HG02678 (cell line): ENCODE data around the gene NEGR1.

Experiments used
- ATAC-seq: cut with Tn5 transposase; IDR thresholded peaks from one replicate; pipeline ENCODE4 v1.9.1; 2021; ENCODE audit warnings: mild to moderate bottlenecking, moderate library complexity; ENCODE audit not compliant: unreplicated experiment

The NEGR1 gene

DNA sequence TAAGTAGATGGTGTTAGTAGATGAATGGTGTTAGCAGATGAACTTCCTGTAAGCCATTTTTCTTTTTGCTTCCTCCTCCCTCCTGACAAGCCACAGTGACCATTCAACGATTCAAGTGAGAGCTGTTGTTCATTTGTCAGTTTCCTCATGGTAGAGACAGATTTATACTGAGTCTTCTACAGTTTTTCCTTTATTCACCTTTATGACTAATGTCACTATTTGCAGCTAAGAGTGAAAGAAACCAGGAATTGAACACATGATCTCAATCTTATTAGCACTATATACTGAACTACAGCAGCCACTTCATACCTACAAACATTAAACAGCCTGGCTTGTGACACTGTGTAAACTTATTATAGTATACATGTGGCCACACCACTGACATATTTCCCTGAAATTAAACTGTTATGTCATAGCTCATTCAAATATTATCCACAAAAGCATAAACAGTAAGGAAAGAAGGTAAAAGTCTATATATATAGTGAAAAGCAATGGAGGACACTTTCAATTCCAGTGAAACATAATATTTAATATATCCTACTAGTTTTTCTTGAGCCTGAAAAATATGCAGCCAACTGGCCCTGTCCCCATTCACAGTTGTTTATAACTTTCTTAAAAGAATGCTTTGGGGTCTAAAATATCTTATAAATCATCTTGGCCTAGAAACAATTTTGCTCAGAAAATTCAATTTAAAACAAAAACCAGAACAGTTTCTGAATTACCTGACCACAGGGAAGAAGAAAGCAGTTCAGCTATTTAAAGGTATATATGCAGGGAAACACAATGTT is 634.6 kb downstream of the NEGR1 start:
- no peak for ATAC-seq

DNA sequence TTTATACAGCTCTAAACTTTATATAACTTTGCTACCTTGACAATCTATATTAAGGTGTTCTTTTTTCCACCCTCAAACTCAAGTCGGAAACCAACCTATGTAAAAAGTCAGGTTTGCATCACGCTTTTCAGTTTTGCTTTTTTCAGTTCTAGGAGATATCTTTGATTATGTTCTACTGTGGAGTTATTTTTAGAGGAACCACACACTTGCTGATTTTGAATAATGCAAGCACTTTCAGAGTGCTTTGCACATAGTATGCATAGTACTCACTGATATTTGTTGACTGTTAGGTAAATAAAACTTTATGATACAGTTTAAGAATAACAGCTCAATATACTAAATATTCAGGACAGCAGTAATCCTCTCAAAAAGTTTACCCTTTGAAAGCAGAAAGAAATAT is 637.3 kb downstream of the NEGR1 start:
- no peak for ATAC-seq

DNA sequence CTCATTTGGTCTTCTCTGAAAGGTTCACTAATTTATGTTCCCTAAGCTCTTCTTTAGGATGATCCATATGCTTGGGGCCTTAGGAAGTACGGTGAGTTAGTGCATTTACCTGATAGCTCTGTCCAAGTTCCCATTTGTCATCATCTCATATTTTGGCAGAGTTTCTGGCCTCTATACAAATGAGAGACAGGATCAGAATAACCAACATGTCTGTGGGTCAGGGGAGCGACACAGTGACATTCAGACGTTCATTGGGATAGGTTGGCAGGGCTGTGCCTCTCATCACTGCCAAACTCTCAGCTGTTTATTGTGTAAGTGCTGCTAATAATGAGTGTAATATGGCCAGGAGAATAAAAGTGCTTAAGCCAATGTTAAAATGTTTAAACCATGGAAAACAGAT is 640.4 kb downstream of the NEGR1 start:
- no peak for ATAC-seq

DNA sequence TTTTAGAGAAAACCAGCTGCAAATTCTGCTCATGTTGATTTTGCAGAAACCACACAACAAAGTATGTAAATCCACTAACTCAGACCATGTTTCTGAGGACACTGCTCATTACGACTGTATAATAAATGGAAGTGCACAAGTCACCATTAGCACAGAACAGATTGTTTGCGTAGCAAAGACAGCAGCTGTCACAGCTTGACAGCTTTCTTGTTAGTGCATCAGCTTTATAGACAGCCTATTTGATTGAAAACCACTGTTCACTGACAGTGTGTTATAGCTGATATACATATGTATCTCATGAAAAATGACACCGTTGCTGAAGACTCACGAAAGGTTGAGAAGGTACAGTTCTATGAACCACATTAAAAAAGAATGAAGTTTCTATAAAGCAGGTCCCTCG is 641.3 kb downstream of the NEGR1 start:
- ATAC-seq: no peak

DNA sequence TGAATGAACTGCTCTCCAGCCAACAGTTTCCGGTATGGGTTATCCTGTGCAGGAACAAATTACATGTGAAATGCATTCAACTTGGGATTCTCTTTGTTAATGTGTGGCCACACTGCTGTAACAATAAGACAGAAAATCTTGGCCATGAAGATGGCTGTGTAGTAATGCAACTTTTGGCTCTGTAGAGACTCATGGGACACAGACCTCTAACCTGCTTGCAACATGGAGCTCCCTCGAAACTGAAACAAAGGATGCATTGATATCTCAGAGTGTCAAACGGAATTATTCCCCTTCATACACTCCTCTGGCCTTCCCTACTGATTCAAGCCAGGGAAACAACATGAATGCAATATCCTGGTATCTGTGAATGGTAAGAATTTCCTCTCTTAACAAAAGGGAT is 642.2 kb downstream of the NEGR1 start:
- ATAC-seq: no peak

DNA sequence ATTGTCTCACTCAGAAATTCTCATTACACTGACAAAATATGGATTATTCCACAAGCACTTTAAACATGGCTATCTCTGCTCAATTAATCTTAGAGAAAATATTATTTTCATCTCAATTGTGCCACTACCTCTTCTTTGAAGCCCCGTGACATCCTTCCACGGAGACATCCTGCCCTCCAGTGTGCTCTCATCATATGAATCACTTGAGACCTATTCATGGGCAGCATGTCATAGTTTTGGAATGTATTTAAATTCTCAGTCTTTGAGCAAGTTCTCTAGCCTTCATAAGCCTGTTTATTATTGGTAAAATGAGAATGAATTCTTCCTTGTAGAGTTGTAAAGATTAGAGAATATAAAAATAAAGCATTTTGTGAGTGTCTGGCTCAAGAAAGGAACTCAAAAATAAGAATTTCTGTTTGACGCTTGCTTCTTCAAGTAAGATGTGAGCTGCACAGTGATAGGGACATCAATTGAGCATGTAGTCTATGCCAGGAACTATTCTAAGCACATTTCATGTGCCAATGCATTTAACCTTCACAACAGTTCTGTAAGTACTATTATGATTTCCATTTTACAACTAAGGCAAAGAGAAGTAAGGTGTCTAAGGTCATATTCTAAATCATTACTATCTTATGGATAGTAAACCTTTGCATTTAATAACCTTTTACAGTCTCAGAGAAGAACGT is 644.1 kb downstream of the NEGR1 start:
- no peak for ATAC-seq

DNA sequence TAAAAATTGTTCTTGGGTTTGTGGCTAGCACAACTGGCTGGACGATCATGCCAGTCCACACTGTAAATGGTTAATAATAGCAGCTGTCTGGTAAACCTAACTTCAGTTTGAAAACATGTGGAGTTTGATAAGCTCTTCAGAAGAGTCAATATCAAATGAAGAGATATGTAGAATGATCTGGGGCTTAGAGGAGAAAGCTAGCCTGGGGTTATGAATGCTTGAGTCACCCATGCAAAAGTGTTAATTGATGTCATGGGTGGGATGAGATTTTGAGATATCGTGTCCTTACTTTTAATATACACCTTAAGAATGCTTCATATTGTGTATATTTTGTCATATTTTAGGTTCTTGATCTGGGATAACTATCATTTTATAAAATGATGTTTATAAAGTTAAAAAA is 646.8 kb downstream of the NEGR1 start:
- no peak for ATAC-seq

DNA sequence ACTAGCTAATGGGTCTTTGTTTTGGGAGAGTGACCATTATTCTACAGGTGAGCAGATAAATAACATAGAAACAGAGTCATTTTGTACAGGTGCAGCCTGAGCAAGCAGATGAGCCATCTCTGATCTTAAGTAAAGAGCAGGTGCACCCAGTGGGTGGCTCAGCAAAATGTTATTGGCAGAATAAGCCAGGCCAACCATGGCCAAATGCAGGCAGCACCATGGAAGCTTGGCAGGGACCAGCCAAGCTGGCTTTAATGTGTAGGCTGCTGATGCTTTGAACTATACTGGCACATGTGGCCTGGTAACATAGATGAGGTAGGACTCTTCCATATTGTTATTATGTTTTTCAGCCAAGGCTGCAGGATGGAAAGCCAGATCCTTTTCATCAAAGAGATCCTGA is 648.2 kb downstream of the NEGR1 start:
- ATAC-seq: no peak

DNA sequence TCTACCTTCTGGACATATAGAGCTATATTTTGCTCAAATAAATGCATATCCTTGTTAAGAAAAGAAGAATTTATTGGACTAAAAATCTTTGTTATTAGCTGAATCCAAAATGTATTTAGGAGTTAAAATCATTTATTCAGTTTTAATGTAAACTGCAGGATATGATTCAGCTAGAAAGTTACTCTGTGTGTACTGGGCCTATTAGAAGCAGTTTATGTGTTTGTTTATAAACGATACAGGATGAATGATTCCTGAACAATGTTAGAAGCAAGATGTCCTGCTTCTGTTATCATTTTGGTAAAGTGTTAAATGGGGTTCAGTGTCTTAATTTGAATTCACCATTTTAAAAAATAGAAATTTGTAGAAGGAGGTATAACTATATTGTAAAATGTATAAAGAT is 652.3 kb downstream of the NEGR1 start:
- no peak for ATAC-seq

DNA sequence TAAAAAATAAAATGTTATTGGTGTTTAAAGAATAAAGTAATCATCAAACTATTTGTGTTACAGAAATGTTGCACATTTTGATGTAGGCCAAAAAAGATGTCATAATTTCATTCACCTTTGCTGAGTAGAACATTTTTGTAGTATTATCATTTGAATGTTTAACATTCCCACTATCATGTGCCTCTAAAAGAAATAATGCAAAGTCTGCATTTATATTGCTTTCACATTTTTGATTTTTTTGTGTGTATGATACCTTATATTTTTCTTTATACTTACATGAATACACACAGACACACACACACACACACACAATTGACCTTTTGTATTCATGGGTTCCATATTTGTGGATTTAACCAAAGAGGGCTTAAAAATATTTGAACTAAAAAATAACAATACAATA is 657.3 kb downstream of the NEGR1 start:
- no peak for ATAC-seq

DNA sequence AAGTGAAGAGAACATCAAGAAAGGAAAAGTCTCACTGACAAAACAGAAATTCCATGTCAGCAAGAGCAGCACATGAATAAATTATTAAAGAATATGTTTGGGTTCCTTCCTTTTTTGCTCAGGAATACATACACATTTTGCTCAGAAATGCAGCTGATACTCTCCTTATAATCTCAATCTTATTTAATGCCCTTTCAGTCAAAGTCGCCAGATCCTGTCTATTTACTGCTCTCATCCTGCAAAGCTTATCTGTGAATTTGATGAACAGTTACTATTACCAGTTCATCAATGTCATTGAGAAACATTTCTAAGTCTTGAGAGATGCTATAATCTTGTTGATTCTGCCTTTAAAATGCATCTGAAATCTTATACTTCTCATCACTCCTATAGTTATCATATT is 658.5 kb downstream of the NEGR1 start:
- no peak for ATAC-seq

DNA sequence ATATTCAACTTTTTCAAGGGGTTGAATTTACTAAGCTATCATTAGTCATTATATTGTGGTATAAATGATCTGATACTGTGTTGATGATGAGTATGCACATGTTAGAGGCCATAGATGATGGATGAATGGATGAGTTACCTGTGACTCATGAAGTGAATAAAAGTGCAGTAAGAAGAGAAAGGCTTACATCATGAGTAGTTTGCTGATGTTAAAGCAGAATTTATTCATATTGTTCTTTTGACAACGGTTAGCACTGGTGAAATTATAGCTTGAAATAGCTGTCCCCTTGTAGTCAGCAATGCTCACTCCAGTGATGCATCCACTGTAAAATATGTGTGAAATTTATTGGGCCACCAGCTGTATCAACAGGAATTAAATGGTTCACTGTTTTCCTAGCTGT is 660.6 kb downstream of the NEGR1 start:
- no peak for ATAC-seq

DNA sequence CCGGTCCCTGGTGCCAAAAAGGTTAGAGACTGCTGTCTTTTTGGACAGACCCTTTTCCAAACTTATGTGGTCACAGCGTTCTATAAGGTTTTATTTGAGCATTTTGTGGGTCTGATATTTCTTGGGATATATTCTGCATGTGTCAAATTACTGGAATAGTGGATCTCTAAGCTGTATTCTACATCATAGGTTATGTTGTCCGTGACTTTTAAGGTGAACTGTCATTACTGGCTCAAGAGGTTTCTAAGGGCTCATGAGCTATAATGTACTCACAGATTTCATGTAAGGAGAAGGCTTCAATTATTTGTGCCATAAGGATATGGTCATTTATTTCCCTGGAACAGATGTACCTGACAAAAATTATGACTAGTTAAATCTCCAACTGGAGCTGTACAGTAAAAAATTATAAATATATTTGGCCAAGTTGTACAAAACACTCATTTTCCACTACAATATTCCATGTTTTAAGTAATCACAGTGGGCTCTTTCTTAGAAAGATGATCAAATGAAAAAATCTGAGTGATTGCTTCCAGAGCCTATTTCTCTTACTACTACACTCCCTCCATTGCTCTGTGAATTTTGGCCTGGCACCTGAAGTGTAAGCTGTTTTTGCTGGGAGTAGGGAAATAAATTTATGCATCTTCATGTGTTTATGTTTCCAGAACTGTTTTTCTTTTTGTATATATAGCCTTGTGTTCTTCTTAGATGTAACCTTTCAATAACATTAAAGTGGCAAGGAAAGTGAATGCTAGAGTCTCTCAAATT is 663.4 kb downstream of the NEGR1 start:
- ATAC-seq: no peak

DNA sequence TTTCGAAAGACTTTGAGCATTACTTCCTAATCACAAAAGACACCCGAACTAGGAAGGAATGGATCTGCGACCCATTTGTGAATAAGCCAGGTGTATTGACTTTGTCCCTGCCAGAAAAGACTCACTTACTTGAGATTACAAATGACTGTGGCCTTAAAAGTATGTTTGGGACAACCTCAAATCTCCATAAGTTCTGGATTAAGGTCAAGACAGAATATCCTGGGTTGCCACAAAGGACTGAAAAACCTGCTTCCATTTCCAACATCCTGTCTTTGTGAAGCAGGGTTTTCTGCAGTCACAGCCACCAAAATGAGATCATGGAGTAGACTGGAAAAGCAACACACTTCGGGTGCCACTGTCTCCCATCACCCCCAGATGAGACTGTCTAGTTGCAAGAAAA is 664.1 kb downstream of the NEGR1 start:
- no peak for ATAC-seq

DNA sequence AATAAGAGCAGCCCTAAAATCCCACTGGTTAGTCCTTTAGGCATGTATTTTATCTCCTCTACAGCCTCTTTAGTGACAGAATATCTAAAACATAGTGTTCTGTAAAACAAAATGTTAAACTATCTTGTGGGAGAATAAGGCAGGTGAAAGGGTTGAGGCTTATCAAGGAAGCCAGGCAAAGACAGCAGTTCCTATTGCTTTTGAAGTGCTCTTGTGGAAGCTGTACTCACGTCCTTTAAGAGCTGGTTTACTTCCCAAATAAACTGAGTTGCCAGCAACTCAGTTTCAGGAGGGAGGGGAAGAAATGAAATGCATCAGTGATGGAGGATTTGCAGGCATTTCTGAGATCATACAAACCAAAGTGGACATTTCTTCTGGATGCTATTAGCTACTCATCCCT is 671.9 kb downstream of the NEGR1 start:
- ATAC-seq: no peak

DNA sequence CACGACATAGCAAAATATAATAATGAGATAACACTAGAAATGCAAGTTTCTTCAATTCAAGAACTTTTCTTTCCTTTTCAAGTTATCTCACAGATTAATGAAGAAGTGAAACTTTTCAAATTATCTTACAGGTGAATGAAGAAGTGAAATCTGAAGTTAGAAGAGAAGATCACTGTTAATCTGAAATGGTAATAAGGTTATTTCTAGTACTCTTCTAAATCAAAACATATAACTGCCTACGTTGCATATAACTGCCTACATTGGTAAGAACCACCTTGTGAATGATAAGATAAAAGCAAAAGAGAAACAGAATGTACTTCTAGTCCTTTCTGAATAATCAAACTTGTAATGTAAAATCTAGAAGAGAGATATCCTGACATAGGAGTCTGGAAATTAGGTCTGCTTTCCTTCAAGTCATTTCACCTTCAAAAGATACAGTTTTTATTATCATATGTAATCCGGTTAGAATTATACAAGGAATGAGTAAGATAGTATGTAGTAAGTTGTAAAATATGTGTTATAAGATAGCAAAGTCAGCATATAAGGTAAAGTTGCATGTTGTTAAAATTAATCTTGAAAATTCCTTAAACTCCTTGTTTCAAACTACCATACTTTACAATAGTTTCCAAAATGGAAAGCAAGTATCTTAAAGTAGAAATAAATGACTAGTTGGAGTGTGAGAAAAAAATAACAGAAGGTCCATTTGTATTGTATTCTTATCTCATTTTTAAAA is 679.1 kb downstream of the NEGR1 start:
- ATAC-seq: no peak

DNA sequence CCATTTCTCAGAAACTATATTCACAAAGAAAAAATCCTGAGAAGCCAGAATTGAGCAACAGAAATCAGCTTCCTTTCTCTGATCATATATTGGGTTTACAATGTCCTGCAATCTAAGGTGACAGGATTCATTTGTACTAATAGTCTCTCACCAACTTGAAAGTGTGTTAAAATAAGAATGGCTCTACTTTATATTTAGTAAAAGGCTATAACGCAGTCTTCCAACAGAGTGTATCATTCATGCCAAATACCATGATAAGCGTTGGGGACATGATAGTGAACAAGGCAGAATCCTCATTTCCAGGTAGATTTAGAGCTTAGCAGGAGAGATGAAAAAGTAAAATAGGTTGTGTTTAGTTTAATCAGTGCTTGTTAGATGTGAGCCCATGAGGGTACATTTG is 682.3 kb downstream of the NEGR1 start:
- ATAC-seq: no peak

DNA sequence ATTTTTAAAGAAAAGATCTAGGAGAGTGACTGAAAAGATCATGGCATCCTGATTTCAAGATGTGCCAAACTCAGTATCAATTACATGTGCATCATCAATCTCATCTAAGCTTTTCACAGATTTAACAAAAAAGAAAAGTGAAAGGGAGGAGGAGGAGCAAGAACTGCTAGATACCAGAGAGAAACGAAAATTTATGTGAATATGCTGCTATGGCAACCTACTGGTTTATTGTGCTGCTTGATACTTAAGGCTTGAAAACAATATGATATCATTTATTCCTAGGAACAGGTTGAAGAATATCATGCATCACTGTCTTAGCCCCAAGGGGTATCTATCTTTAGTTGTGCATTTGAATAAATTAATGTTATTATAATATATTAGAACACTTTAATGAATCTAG is 683.0 kb downstream of the NEGR1 start:
- ATAC-seq: no peak

DNA sequence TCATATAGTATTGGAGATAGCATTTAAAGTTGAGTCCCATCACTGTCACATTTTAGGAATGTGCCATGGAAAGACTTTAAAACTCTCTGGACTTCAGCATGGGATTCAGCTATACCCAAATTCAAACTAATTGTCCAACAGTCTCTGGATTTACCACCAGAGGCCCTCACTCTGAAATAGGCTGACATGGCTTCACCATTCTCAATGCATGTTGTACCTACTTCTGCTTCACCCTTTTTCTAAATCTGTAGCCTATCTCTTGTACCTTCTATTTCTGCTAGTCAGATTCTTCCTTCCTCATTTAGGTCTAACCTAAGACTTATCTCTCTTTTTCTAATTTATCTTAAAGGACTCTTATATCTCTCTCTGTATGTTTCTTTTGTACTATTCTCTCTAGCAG is 688.8 kb downstream of the NEGR1 start:
- no peak for ATAC-seq

DNA sequence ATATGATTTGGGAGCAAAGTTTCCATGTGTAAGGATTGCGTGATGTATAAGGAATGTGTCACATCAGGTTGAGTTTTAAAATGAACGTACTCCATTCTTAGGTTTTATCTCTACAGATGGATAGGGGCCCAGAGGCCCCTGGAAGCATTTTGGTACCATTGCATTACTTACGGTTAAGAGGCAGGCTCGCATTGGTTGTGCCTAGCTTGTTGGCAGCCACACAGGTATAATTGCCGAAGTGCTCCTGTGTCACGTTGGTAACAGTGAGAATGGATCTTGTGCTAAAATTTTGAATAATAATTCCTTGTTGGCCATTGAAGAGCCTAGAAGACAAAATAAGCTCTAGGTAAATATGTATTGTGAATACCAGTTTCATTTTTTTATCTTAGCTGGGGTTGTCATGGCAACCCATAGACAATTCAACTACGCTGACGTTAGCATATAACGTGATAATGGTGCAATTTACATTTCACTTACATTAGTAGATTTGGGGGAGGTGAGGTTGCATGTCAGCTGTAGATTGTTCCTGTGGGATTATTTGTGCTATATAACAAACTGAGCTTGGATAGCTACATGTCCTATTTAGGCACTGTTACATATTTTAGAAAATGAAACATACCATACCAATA is 689.6 kb downstream of the NEGR1 start:
- ATAC-seq: no peak

DNA sequence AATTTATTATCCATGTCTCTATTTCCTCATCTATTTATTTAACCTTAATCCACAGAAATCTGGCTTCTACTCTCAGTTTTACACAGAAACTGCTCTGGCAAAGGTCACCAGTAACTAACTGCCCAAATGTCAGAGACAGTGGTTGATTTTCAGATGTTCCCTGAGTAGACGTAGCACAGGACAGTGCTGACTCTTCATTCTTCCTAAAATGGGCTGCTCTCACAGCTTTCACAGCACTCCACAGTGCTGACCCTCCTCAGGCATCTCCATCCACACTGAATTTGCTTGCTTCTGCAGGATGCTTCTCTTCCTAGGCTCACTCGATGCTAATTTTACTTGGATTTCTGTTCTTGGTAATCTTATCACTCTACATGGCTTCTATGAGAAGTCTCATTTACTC is 693.3 kb downstream of the NEGR1 start:
- ATAC-seq: no peak
